ENCODE data around the gene PRKAA2.

PRKAA2 gene

DNA sequence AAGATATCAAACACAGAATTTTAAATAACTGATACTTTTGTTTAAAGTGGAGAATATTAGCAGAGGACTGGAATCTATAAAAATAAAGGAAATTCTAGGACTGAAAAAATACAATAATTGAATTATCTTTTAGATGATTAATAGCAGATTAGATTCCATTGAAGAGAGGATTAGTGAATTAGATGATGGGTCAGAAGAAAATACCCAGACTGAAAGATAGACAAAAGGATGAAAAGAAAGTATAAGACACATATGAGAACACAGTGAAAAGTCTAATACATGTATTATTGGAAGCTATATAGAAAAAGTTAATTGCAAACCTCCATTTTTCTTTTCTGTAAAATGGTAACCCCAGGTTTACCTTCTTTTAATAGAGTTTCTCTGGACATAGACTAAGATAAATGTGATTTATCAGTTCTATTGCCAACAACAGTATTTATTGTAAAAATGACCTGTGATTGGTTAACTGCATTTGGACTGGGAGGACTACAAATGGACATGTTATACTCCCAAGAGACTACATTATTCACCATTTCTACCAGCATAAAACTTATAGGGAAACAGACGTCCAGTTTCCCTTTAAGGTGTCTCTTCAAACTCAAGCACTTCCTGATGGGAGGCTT is 11.0 kb downstream of the PRKAA2 start:
- Histone ChIP-seq H3K4me3 (no peak overlapping the region), H3K27ac (no peak overlapping the region)
- TF ChIP-seq, protein P1, sequence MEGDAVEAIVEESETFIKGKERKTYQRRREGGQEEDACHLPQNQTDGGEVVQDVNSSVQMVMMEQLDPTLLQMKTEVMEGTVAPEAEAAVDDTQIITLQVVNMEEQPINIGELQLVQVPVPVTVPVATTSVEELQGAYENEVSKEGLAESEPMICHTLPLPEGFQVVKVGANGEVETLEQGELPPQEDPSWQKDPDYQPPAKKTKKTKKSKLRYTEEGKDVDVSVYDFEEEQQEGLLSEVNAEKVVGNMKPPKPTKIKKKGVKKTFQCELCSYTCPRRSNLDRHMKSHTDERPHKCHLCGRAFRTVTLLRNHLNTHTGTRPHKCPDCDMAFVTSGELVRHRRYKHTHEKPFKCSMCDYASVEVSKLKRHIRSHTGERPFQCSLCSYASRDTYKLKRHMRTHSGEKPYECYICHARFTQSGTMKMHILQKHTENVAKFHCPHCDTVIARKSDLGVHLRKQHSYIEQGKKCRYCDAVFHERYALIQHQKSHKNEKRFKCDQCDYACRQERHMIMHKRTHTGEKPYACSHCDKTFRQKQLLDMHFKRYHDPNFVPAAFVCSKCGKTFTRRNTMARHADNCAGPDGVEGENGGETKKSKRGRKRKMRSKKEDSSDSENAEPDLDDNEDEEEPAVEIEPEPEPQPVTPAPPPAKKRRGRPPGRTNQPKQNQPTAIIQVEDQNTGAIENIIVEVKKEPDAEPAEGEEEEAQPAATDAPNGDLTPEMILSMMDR (IDR thresholded peaks at IDR 0.05), result no peak
- no peak for DNase-seq (ENCODE audit: low spot score)

DNA sequence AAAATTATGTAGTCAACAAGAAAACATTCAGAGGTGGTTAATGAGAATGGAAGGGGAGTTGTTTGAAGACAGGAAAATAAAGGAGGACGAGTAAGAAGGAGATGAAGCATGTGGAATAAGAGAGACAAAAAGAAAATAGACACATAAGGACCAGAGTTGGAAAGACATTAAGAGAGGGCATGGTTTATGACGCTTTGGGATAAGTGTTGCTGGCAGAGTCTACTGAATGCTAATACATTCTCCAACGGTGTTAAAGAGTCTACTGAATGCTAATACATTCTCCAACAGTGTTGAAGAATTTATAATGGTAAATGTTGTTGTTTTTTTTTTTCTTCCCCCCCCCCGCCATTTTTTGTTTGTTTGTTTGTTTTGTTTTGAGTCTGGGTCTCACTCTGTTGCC is 13.1 kb downstream of the PRKAA2 start:
- DNase-seq (ENCODE audit: low spot score), result no peak

DNA sequence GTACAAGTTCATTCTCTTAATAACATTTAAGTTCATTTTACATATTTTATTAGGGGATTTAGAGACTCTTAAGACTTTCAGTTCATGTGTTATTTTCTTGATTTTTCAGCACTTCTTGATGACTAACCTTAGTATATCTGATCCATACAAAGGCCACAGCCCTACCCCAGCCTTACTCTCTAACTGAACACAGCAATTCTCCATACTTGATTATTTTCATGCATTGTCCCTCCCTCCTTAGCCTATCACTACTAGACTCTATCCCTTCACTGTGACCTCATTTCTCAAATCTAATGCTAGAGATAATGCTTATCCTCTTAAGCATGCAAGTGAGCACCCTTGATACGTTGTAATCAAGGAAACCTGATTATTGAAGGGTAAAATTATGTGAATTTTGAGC is 15.2 kb downstream of the PRKAA2 start:
- H3K27ac ChIP-seq, result no peak overlapping the region
- H3K4me3 ChIP-seq, result no peak overlapping the region
- TF ChIP-seq, protein P1 (IDR thresholded peaks at IDR 0.05), result no peak
- no peak for DNase-seq (ENCODE audit: low spot score)

More for the DNA sequence above, 13.1 kb downstream of the PRKAA2 start:
- Histone ChIP-seq H3K27ac (no peak overlapping the region), H3K4me3 (no peak overlapping the region)
- TF ChIP-seq, protein P1 (IDR thresholded peaks at IDR 0.05), result no peak

DNA sequence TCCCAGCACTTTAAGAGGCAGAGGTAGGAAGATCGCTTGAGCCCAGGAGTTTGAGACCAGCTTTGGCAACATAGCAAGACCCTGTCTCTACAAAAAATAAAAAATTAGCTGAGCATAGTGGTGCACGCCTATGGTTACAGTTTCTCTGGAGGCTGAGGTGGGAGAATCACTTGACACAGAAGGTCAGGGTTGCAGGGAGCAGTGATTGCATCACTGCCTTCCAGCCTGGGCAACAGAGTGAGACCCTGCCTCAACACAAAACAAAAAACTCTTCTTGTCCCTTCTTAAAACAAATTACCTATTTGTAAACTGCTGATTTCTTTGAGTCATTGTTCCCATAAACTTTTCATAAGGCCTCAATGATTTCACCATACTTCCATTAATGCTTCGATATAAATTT is 18.7 kb downstream of the PRKAA2 start:
- DNase-seq (ENCODE audit: low spot score), result no peak
- Histone ChIP-seq H3K27ac (no peak overlapping the region), H3K4me3 (no peak overlapping the region)
- TF ChIP-seq, protein P1 (IDR thresholded peaks at IDR 0.05), result no peak

DNA sequence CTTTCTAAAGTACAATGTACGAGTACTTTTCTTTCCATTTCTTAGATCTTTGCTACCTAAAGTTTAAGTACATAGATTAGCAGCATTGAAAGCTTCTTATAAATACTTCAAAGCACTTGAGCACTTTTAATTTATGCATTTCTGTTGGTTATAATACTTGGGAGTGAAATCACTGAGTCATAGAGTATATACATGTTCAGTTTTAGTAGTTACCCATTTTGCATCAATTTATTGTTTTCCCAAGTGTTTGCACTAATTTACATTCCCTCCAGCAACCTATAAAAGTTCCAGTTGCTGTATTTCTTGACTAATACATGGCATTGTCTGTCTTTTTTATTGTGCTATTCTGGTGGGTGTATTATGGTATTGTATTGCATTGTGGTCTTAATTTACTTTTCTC is 20.3 kb downstream of the PRKAA2 start:
- no peak for DNase-seq (ENCODE audit: low spot score)
- Histone ChIP-seq H3K4me3 (no peak overlapping the region), H3K27ac (no peak overlapping the region)
- TF ChIP-seq, protein P1 (IDR thresholded peaks at IDR 0.05), result no peak

DNA sequence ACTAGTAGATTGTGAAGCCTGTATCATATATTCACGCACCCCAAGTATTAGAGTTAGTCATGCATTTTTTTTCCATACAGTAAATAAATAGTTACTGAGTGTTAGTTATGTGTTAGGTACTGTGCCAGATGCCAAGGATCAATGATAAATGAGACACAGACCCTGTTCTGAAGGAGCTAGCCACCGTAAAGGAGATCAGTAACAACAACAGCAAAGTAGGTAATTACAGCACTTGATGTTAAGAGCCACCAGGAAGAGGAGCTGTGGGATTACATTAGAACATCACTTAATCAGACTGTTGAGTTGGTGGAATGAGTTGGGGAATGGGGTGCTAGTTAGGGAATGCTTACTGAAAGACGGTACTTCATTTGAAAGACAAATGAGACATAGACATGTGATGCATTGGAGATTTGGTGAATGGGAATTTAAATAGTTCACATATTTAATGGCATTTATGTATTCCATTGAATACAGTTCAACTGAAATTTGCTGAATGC is 21.0 kb downstream of the PRKAA2 start:
- TF ChIP-seq, protein P1 (IDR thresholded peaks at IDR 0.05), result no peak
- Histone ChIP-seq H3K4me3 (no peak overlapping the region), H3K27ac (no peak overlapping the region)
- no peak for DNase-seq (ENCODE audit: low spot score)

DNA sequence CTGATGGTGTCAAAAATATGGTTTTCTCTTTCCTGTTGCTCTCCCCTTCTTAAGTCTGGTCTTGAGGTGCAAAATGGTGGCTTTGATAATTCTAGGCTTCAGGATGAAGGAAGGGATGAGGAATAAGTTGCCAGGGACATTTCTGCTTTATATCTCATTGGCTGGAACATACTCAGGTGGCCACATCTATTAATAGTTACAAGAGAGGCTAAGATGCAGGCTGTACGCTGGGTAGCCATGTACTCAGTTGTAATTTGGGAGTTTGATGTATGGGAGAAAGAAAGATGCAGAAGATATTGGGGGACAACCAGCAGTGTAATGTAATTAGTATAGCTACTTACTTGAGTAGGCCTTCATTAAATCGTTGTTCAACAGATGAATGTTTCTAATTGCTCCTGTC is 25.2 kb downstream of the PRKAA2 start:
- no peak for DNase-seq (ENCODE audit: low spot score)
- Histone ChIP-seq H3K27ac (no peak overlapping the region), H3K4me3 (no peak overlapping the region)
- TF ChIP-seq, protein P1 (IDR thresholded peaks at IDR 0.05), result no peak

All from coronary artery (tissue), 2 donors.